HepG2 (cell line): Measurements from ENCODE around the gene HIF3A. TPM values are rescaled to one million over a fixed set of nuclear protein-coding genes. Genes with fewer than 3 reads are reported as not detected.

Experiments used
- BRD4 ChIP-seq: sonication (generic); formaldehyde crosslinking; IDR thresholded peaks from 2 replicates; pipeline ENCODE4 v1.4.0; 2020; ENCODE audit warnings: missing genetic modification reagents
- CENPX ChIP-seq: sonication (generic); formaldehyde crosslinking; IDR thresholded peaks from 2 replicates; pipeline ENCODE4 v1.9.0; 2021; ENCODE audit warnings: mild to moderate bottlenecking, missing genetic modification reagents, moderate library complexity
- CHD2 ChIP-seq: IDR thresholded peaks from 2 replicates; pipeline ENCODE4 v1.6.1; 2011; ENCODE audit warnings: low read depth, low read length, improper control_type of control experiment
- ELF1 ChIP-seq: sonication (generic); formaldehyde crosslinking; IDR thresholded peaks from 2 replicates; pipeline ENCODE4 v1.4.0; 2020; ENCODE audit warnings: missing genetic modification reagents
- HMG20A ChIP-seq: IDR thresholded peaks from 2 replicates; pipeline ENCODE4 v1.6.1; 2016; ENCODE audit warnings: borderline replicate concordance
- HNRNPH1 ChIP-seq: fragments of 200-400 bp; formaldehyde crosslinking; optimal IDR thresholded peaks from 2 replicates; pipeline ENCODE3; 2017; ENCODE audit warnings: mild to moderate bottlenecking, low read depth, low read length
- ISX ChIP-seq: sonication (generic); formaldehyde crosslinking; conservative IDR thresholded peaks from 2 replicates; pipeline ENCODE4 v1.5.0; 2020; ENCODE audit warnings: missing genetic modification reagents
- KLF9 ChIP-seq: IDR thresholded peaks from 2 replicates; pipeline ENCODE4 v1.6.1; 2016; ENCODE audit warnings: low read depth
- MIXL1 ChIP-seq: IDR thresholded peaks from 2 replicates; pipeline ENCODE4 v1.6.1; 2016
- MZF1 ChIP-seq: sonication (generic); formaldehyde crosslinking; IDR thresholded peaks from 2 replicates; pipeline ENCODE4 v1.8.1; 2023; ENCODE audit warnings: mild to moderate bottlenecking, missing genetic modification reagents, borderline replicate concordance
- NFYB ChIP-seq: sonication (generic); formaldehyde crosslinking; IDR thresholded peaks from 2 replicates; pipeline ENCODE4 v1.4.0; 2020; ENCODE audit warnings: missing genetic modification reagents
- NONO ChIP-seq, 2 experiments: fragments of 450-650 bp in 1 of 2; sonication (generic) in 1 of 2; formaldehyde crosslinking in 1 of 2; IDR thresholded peaks in 1 of 2; conservative IDR thresholded peaks in 1 of 2; 2 replicates each; pipeline versions ENCODE4 v1.6.1 to v1.8.0; 2017 to 2022; ENCODE audit warnings: mild to moderate bottlenecking in 1 of 2, missing genetic modification reagents in 1 of 2, moderate library complexity in 1 of 2
- REPIN1 ChIP-seq: sonication (generic); formaldehyde crosslinking; IDR thresholded peaks from 2 replicates; pipeline ENCODE4 v1.8.0; 2022; ENCODE audit warnings: missing genetic modification reagents, low read depth, mild to moderate bottlenecking, borderline replicate concordance
- RFX5 ChIP-seq: IDR thresholded peaks from 2 replicates; pipeline ENCODE4 v1.6.1; 2011; ENCODE audit warnings: low read depth, low read length, improper control_type of control experiment
- SNAPC2 ChIP-seq: sonication (generic); formaldehyde crosslinking; IDR thresholded peaks from 2 replicates; pipeline ENCODE4 v1.8.1; 2022; ENCODE audit warnings: mild to moderate bottlenecking, missing genetic modification reagents
- ZNF121 ChIP-seq: sonication (generic); formaldehyde crosslinking; IDR thresholded peaks from 2 replicates; pipeline ENCODE4 v1.5.0; 2020; ENCODE audit warnings: mild to moderate bottlenecking, missing genetic modification reagents
- ZNF350 ChIP-seq: sonication (generic); formaldehyde crosslinking; IDR thresholded peaks from 2 replicates; pipeline ENCODE4 v1.4.0; 2020; ENCODE audit warnings: mild to moderate bottlenecking, low read depth, missing genetic modification reagents, borderline replicate concordance
- ZNF446 ChIP-seq: sonication (generic); formaldehyde crosslinking; IDR thresholded peaks from 2 replicates; pipeline ENCODE4 v1.5.0; 2020; ENCODE audit warnings: mild to moderate bottlenecking, missing genetic modification reagents
- ZNF543 ChIP-seq: sonication (generic); formaldehyde crosslinking; IDR thresholded peaks from 2 replicates; pipeline ENCODE4 v1.4.0; 2020; ENCODE audit warnings: mild to moderate bottlenecking, missing genetic modification reagents
- ZNF7 ChIP-seq: IDR thresholded peaks from 2 replicates; pipeline ENCODE4 v1.6.1; 2016; ENCODE audit warnings: missing biosample characterization, missing genetic modification reagents
- ZNF746 ChIP-seq: sonication (generic); formaldehyde crosslinking; IDR thresholded peaks from 2 replicates; pipeline ENCODE4 v1.8.0; 2022; ENCODE audit warnings: mild to moderate bottlenecking, missing genetic modification reagents
- ZNF770 ChIP-seq: sonication (generic); formaldehyde crosslinking; IDR thresholded peaks from 2 replicates; pipeline ENCODE4 v1.5.0; 2020; ENCODE audit warnings: mild to moderate bottlenecking, missing genetic modification reagents
- polyA plus RNA-seq, 8 experiments: library from polyadenylated mRNA; depleted of rRNA in 3 of 8; stranded (reverse) in 7 of 8; unstranded in 1 of 8; fragments of >200 nt; fragmentation: Illumina TruSeq in 4 of 8; extraction: Trizol in 4 of 8; gene quantifications; 2 replicates each; pipeline versions ENCODE4 v1.2.1 to v1.2.3, GENCODE V29; 2011 to 2016; ENCODE audit warnings: low read depth in 4 of 8, missing spikeins in 1 of 8, mixed read lengths in 1 of 8; ENCODE audit not compliant: insufficient read depth in 1 of 8
- total RNA-seq, 5 experiments: library from RNA; depleted of rRNA; stranded (reverse); fragments of >200 nt; fragmentation: Illumina TruSeq; extraction: Trizol; gene quantifications; 2 replicates each; pipeline ENCODE4 v1.2.3, GENCODE V29; 2016; ENCODE audit warnings: low read depth in 1 of 5
- TF ChIP-seq, protein P1 (sequence below): sonication (generic); formaldehyde crosslinking; IDR thresholded peaks from 2 replicates; pipeline ENCODE4 v1.4.0; 2020; ENCODE audit warnings: missing genetic modification reagents, borderline replicate concordance

HIF3A gene
- total and polyA plus RNA-seq, 2 of the 13 experiments (the other 11 are each of a cell fraction or from before 2014, with no cell fraction given), result 0.09 to 0.22 TPM

DNA sequence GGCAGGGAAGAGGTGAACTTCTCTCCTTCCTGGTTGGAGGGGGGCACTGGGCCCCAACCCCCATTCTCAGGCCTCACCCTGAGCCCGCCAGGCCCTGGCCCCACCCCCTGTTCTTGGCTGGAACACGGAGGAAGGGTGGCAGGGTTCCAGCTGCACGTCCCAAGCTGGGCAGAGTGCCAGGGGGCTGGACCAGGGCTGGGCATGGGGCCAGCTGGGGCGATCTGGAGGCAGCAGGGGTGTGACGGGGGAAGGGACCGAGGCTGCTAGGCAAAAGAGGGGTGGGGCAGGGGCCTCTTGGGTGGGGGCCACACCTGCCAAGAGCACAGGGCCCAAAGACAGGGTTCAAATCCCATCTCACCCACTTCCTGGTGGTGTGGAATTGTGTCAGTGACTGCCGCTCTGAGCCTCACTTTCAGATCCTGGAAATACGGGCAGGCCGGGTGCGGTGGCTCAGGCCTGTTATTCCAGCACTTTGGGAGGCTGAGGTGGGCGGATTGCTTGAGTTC lies 2.2 kb downstream of the HIF3A start (continued):
- TF ChIP-seq NONO (IDR thresholded peaks at IDR 0.05), result no peak
- no peak for TF ChIP-seq NONO (CRISPR knock-in tag; conservative IDR thresholded peaks at IDR 0.05)
- TF ChIP-seq MIXL1 (CRISPR knock-in tag), result no peak
- no peak for TF ChIP-seq SNAPC2
- TF ChIP-seq ZNF350 (CRISPR knock-in tag), result 0 out of 2 replicates have a peak, but pooled peaks have one; percentile 20
- no peak for TF ChIP-seq ZNF7
- TF ChIP-seq BRD4 (CRISPR knock-in tag), result no peak
- TF ChIP-seq ELF1, result 0 out of 2 replicates have a peak, but pooled peaks have one; percentile 19
- no peak for TF ChIP-seq ZNF543 (CRISPR knock-in tag)
- no peak for TF ChIP-seq HMG20A (CRISPR knock-in tag)
- TF ChIP-seq MZF1 (CRISPR knock-in tag), result no peak
- TF ChIP-seq ZNF770 (CRISPR knock-in tag), result no peak
- TF ChIP-seq, protein P1, sequence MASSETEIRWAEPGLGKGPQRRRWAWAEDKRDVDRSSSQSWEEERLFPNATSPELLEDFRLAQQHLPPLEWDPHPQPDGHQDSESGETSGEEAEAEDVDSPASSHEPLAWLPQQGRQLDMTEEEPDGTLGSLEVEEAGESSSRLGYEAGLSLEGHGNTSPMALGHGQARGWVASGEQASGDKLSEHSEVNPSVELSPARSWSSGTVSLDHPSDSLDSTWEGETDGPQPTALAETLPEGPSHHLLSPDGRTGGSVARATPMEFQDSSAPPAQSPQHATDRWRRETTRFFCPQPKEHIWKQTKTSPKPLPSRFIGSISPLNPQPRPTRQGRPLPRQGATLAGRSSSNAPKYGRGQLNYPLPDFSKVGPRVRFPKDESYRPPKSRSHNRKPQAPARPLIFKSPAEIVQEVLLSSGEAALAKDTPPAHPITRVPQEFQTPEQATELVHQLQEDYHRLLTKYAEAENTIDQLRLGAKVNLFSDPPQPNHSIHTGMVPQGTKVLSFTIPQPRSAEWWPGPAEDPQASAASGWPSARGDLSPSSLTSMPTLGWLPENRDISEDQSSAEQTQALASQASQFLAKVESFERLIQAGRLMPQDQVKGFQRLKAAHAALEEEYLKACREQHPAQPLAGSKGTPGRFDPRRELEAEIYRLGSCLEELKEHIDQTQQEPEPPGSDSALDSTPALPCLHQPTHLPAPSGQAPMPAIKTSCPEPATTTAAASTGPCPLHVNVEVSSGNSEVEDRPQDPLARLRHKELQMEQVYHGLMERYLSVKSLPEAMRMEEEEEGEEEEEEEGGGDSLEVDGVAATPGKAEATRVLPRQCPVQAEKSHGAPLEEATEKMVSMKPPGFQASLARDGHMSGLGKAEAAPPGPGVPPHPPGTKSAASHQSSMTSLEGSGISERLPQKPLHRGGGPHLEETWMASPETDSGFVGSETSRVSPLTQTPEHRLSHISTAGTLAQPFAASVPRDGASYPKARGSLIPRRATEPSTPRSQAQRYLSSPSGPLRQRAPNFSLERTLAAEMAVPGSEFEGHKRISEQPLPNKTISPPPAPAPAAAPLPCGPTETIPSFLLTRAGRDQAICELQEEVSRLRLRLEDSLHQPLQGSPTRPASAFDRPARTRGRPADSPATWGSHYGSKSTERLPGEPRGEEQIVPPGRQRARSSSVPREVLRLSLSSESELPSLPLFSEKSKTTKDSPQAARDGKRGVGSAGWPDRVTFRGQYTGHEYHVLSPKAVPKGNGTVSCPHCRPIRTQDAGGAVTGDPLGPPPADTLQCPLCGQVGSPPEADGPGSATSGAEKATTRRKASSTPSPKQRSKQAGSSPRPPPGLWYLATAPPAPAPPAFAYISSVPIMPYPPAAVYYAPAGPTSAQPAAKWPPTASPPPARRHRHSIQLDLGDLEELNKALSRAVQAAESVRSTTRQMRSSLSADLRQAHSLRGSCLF (CRISPR knock-in tag), result no peak
- TF ChIP-seq ZNF121 (CRISPR knock-in tag), result no peak
- TF ChIP-seq NFYB (CRISPR knock-in tag), result no peak
- no peak for TF ChIP-seq ISX (CRISPR knock-in tag)
- TF ChIP-seq RFX5, result no peak
- TF ChIP-seq REPIN1 (CRISPR knock-in tag), result no peak
- no peak for TF ChIP-seq HNRNPH1
- no peak for TF ChIP-seq ZNF446 (CRISPR knock-in tag)
- TF ChIP-seq ZNF746, result peak; percentile 51; the same call in 1 of the 2 replicates
- no peak for TF ChIP-seq KLF9
- no peak for TF ChIP-seq CHD2
- no peak for TF ChIP-seq CENPX (CRISPR knock-in tag)
